ENCODE data around the gene ZNF546. TPM values are rescaled to one million over a fixed set of nuclear protein-coding genes. Genes with fewer than 3 reads are reported as not detected.
"Not testable (repeated sequence)": the region's sequence is repeated elsewhere in the genome, so short reads cannot be mapped to it uniquely, and the experiment has no call there.

Gene ZNF546
- polyA plus RNA-seq (ENCODE audit: insufficient read length in 3 of 3), result 10 to 100 TPM in 1 of 3 donors, 1 to 10 TPM in 2; 5.3 to 11.2 (median 8.3) TPM
- long read RNA-seq, donor 1, result 0 reads
- long read RNA-seq, donor 2, result 0 reads
- long read RNA-seq, donor 3, result 0 reads
- long read RNA-seq, donor 4, partial matches to known transcripts, result 0 of 2 reads
- long read RNA-seq, donor 4, other reads (novel, unspliced or antisense), result 0 of 2 reads
- long read RNA-seq, donor 5, result 0 reads
- long read RNA-seq, donor 6, result 0 reads
- long read RNA-seq, donor 7, partial matches to known transcripts, result 0 of 1 reads
- long read RNA-seq, donor 7, other reads (novel, unspliced or antisense), result 0 of 1 reads
- long read RNA-seq, donor 8, result 0 reads
- long read RNA-seq, donor 9, result 0 reads
- long read RNA-seq, donor 10, partial matches to known transcripts, result 0 of 1 reads
- long read RNA-seq, donor 10, other reads (novel, unspliced or antisense), result 0 of 1 reads
- long read RNA-seq, donor 11, partial matches to known transcripts, result 0 of 1 reads
- long read RNA-seq, donor 11, other reads (novel, unspliced or antisense), result 0 of 1 reads
- long read RNA-seq, donor 12, partial matches to known transcripts, result 26 of 26 reads
- long read RNA-seq, donor 12, other reads (novel, unspliced or antisense), result 0 of 26 reads
- long read RNA-seq, donor 13, partial matches to known transcripts, result 0 of 1 reads
- long read RNA-seq, donor 13, other reads (novel, unspliced or antisense), result 0 of 1 reads
- long read RNA-seq, donor 14, result 0 reads
- long read RNA-seq, donor 15, partial matches to known transcripts, result 7 of 12 reads
- long read RNA-seq, donor 15, other reads (novel, unspliced or antisense), result 5 of 12 reads
- long read RNA-seq, donor 16, partial matches to known transcripts, result 0 of 2 reads
- long read RNA-seq, donor 16, other reads (novel, unspliced or antisense), result 0 of 2 reads

DNA sequence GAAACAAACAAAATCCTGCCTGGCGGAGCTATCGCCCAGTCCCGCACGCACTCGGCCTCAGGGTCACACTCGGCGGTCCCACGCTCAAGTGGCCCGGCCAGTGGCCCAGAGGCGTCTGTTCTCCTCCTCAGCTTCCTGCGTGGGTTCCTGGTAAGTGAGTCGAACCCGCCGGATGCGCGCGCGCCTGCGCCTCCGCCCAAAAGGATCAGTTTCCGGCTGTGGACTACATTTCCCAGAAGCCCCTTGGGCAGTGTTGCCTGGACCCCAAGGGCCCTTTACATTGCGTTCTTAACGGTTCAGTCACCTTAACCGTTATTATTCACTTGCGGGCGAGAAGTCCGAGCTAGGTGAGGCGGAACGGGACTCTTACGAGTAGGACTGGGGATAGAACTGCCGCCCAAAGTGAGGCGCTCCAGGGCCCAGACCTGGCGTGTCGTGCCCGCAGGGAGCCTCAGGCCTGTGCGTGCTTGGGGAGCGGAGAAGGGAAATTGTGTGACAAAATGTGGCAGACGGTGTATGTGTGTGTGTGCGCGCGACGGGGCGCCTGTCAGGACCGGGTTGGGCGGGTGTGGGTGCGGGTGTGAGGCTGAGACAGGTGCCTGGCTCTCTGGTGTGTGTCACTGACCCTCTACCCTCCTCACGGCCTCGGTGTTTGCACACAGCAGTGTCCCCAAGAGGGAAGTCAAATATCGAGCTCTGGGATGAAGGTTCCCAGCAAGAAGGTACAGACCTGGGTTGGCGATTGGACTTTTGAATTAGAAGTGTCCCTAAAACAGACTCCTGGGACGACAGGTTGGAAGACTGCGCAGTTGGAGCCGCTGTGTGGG, at the start of gene ZNF546:
TSS of gene ZNF546 (plus strand) at position 250 of the 827 bp plus-strand sequence. CDS start 1,267 bp downstream, outside the sequence.
- peak; percentile 90 for DNase-seq

DNA sequence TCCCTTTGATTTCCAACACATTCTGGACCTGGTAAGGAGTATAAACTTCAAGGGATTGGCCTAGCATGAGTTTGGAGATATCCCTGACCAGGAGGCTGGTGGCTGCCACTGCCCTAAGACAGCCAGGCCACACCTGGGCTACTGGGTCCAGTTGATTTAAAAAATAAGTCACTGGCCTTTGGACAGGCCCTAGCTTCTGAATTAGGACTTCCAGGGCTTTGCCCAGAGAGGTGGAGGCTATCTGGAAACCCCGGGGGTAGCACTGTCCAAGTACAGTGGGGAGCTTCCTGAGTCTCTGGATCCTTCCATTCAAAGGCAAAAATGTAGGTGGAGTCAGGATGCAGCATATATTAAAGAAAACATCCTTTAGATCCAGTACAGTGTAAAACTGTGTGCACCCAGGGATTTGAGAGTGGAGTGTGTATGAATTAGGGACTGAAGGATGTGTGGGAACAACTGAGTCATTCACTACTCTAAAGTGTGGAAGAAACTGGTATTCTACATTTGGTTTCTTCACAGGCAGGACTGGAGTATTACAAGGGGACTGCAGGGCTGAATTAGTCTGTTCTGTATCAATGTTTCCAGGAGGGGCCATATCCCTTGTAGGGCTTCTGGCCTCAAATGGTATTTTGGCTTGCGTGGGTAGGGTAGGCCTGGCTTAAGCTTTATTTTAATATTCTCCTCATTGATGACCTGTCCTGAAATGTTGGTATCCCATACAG, 47.7 kb upstream of the ZNF546 start:
- no peak for DNase-seq

DNA sequence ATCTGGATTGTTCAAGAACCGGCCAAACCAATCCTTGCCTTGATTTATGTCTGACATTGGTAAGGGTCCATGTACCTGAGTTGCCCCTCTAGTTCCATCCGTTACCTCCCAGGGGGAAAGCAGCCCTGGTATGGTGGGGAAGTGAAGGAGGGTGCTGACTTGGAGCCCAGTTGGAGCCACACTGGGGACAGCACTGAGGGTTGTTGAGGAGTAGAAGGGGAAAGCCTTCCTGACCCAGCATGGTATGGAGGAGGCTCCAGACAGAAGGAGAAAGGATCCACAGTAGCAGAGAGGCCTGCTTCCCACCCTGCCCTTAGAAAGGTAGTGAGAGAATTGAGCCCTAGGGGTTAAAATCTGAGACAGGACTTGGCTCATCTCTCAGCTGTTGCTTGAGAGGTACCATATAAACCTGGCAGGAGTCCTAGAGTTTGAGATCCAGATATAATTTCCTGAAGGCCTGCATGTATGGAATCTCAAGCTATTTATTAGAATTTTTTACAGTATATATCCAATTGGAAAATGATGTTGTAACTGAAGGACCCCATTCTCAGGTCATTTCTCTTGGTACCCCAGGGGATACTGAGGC, 45.7 kb upstream of the ZNF546 start:
- DNase-seq, result no peak

DNA sequence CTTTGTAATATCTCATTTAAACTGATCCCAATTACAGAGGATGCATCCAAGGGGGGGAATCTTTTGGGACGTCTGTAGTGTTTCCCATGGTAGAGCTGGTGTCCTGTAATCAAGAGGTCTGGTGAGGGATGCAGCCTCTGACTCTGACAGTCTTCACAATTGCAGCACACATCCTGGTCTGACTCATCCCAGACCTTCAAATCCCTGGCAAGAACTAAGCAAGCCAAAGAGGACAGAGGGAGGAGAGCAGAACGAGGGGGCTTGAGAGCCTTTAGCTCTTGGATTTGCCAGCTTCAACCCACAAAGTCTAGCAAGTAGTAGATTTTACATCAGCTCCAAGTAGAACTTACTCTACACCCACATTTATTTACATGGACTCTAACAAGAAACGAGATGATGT, 45.2 kb upstream of the ZNF546 start:
- no peak for DNase-seq

DNA sequence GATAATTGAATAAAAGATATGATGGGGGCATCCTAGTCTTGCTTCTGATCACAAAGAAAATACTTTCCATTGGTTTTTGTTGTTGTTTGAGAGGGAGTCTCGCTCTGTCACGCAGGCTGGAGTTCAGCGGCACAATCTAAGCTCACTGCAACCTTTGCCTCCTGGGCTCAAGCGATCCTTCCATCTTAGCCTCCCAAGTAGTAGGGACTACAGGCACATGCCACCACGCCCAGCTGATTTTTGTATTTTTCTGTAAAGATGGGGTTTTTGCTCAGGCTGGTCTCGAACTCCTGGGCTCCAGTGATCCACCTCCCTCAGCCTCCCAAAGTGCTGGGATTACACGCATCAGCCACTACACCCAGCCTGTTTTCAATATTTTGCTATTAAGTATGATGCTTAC, 42.9 kb upstream of the ZNF546 start:
- no peak for DNase-seq

DNA sequence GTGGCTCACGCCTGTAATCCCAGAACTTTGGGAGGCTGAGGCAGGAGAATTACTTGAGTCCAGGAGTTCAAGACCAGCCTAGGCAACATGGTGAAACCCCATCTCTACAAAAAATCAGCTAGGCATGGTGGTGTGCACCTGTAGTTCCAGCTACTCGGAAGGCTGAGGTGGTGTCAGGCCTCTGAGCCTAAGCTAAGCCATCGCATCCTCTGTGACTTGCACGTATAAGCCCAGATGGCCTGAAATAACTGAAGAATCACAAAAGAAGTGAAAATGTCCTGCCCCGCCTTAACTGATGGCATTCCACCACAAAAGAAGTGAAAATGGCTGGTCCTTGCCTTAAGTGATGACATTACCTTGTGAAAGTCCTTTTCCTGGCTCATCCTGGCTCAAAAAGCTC, 39.0 kb upstream of the ZNF546 start:
- DNase-seq, result not testable (repeated sequence)

DNA sequence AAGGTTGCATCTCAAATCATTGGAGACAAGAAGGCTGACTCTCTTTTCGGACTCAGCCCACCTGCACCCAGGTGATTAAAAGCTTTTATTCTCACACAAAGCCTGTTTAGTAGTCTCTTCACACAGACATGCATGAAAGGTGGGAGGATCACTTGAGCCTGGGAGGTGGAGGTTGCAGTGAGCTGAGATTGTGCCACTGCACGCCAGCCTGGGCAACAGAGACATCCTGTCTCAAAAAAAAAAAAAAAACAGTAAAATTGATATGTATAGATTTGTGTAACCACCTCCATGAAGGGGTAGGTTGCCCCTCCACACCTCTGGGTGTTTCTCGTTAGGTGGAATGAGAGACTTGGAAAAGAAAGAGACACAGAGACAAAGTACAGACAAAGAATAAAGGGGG, 37.9 kb upstream of the ZNF546 start:
- not testable (repeated sequence) for DNase-seq

DNA sequence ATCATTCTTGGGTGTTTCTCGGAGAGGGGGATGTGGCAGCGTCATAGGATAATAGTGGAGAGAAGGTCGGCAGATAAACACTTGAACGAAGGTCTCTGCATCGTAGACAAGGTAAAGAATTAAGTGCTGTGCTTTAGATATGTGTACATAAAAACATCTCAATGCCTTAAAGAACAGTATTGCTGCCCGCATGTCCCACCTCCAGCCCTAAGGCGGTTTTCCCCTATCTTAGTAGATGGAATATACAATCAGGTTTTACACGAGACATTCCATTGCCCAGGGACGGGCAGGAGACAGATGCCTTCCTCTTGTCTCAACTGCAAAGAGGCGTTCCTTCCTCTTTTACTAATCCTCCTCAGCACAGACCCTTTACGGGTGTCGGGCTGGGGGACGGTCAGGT, 37.5 kb upstream of the ZNF546 start:
- DNase-seq, result not testable (repeated sequence)

DNA sequence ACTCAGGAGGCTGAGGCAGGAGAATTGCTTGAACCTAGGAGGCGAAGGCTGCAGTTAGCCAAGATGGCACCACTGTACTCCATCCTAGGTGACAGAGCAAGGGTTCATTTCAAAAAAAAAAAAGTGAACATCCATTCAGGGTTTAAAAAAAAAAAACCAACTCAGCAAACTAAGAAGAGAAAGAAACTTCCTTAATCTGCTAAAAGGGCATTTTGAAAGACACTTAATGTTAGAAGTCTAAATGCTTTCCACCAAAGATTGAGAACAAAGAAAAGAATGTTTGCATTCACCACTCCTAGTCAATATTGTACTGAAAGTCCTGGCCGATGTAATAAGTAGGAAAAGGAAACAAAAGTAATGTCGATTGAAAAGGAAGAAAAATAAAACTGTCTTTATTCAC, 33.0 kb upstream of the ZNF546 start:
- no peak for DNase-seq

DNA sequence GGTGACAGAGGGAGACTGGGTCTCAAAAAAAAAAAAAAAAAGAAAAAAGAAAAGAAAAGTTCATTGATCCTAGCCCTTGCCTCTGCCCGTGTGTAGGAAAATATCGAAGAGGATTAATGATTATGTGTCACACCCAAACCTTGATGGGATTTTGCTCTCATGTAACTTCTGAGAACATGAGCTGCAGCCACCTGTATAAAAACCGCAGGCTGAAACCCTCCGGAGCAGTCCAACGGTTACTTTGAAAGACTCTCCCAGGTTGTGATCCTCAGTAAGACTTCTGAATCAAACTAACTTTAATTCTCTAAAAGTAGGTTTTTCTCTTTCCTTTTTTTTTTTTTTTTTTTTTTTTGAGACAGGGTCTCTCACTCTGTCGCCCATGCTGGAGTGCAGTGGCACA, 30.2 kb upstream of the ZNF546 start:
- no peak for DNase-seq

DNA sequence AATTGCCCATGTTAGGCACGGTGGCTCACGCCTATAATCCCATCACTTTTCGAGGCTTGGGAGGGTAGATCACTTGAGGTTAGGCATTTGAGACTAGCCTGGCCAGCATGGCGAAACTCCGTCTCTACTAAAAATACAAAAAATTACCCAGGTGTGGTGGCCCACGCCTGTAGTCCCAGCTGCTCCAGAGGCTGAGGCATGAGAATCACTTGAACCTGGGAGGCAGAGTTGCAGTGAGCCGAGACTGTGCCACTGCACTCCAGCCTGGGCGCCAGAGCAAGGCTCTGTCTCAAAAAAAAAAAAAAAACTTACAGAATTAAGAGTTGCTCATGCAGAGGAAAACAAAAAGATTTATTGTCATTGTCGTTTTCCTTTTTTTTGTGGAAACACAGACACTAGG, 29.3 kb upstream of the ZNF546 start:
- DNase-seq, result no peak

DNA sequence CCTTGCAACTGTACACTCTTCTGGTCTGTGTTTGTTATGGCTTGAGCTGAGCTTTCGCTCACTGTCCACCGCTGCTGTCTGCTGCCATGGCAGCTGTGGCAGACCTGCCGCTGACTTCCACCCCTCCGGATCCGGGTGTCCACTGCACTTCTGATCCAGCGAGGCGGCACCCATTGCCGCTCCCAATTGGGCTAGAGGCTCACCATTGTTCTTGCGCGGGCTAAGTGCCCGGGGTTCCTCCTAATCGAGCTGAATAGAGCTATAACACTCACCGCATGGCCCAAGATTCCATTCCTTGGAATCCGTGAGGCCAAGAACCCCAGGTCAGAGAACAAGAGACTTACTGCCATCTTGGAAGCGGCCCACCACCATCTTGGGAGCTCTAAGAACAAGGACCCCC, 28.1 kb upstream of the ZNF546 start:
- DNase-seq, result no peak

DNA sequence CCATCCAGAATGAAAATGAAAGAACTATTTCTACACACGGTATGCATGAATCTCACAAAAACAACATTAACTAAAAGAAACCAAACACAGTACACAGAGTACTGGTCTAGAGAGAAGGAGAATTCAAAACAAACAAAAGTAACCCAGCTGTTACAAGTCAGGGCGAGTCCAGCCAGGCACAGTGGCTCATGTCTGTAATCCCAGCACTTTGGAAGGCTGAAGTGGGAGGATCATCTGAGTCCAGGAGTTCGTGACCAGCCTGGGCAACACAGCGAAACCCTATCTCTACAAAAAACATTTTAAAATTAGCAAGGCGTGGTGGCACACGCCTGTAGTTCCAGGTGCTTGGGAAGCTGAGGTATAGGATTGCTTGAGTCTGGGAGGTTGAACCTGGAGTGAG, 27.6 kb upstream of the ZNF546 start:
- DNase-seq, result no peak

DNA sequence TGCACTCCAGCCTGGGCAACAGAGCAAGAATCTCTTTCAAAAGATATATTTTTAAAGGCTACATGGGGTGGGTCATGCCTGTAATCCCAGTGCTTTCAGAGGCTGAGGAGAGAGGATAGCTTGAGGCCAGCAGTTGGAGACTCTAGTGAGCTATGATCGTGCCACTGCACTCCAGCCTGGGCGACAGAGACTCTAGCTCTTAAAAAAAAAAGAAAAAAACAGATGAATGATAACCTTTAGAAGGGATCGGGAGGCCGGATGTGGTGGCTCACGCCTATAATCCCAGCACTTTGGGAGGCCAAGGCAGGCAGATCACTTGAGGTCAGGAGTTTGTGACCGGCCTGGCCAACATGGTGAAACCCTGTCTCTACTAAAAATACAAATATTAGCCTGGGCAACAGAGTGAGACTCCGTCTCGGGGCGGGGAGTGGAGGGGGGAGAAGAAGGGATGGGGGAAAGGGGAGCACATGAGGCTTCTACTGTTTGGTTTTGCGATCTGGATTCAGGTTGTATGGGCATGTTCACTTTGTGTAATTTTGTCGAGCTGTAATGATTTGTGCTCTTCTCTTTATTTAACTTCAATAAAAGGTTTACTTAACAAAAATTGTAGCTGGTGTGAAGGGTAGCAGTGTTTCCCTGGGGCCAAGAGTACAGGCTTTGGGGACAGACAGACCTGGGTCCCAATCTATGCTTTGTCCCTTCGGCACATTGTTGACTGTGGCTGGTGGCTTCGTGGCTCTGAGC, 27.0 kb upstream of the ZNF546 start:
- DNase-seq, result no peak

DNA sequence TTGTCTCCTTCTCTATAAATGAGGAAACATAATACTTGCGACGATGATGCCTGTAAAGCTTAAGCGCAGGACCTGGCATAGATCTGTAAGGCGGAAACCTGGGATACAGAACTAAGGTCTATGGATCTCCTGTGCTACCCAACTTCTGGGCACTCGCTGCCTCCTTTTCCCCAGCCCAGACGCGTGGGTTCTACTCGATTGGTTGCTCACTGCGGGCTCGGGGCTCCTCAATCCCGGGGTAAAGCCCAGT, 26.5 kb upstream of the ZNF546 start:
- no peak for DNase-seq

DNA sequence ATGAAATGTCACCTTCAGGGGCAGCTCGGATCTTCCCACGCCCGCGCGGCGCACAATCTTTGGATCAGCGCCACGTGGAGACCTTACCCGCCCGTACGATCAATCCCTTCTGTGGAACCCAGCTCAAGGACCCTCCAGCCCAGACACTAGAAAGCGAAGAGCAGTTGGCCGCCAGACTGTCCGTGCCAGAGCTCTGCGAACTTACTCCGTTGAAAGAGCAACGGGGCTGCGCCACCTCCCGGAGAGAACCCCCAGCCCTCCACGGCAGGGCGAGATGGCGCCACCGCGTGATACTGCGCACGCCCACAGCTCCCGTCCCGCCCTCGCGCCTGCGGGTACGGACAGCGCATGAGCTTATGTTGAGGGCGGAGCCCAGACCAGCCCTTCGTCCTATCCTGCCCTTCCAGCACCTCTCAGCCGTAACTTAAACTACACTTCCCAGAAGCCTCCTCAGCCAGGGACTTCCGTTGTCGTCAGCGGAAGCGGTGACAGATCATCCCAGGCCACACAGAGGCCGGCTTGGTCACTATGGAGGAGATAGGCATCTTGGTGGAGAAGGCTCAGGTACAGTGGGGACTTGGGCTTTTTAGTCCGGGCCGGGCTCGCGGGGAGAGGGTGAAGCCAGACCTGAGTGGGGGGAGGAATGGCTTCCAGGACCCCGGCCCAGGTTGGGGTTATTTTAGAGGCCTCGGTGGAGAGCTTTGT, 26.0 kb upstream of the ZNF546 start, which contains the start of gene PSMC4:
TSS of gene PSMC4 (plus strand) at position 491 of the 705 bp plus-strand sequence. CDS start at position 529, 38 bp downstream.
- peak; percentile 99 for DNase-seq

DNA sequence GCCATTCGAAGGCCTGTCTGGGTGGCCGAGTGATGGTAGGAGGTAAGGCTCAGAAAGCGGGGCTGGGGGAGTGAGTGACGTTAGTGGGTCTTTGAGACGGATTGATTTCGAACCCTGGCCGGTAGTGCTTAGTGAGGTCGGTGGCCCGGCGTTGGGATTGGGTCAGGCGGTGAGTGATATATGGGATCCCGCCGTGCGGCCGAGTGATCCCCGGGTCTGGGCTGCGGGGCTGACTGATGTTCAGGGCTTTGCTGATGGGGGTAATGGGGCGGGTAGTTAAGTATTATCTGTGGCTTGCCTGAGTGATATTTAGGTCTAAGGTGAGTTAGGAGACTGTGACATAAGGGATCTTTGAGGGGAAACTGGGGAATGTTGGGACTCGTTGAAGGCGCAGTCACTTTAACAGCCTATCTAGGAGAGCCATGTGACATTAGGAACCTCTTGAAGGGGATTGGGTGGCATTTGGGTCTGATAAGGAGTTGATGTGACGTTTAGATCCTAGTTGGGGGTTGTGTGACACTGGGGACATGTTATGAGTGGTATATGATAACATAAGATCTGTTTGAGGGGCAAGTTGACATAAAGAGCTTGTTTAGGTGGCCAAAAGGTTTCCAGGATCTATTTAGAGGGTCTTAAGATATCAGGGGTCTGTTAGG, 25.4 kb upstream of the ZNF546 start:
- no peak for DNase-seq

DNA sequence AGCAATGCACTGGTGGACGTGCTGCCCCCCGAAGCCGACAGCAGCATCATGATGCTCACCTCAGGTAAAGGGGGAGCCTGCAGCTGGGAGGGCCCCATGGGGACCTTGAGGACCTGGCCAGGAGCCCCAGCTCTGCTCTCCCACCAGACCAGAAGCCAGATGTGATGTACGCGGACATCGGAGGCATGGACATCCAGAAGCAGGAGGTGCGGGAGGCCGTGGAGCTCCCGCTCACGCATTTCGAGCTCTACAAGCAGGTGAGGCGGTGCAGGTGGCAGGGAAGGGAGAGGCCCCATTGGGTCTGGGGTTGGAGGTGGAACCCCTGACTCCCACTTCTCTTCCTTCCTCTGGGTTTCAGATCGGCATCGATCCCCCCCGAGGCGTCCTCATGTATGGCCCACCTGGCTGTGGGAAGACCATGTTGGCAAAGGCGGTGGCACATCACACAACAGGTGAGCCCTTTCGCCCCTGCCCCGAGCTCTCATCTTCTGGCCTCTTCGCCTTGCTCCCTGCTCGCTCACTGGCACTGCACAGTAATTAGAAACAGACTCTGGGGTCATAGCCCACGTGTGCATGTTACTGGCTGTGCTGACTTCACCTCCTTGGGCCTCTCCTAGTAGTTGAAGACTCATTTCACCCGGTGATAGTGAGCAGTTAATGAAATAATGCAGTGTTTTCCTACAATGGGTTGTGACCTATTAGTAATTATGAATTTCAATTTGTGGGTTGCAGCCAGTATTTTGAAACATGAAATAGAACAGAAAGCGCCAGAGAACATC, 22.3 kb upstream of the ZNF546 start:
- no peak for DNase-seq
